Endothelial cell of umbilical vein (primary cell): ENCODE data around the gene MYADML2. TPM values are rescaled to one million over a fixed set of nuclear protein-coding genes. Genes with fewer than 3 reads are reported as not detected.

ENCODE experiments used
- BruUV-seq: library from RNA; stranded (reverse); fragments of 400-500 nt; replicated peaks from 2 replicates; lab custom pipeline; 2021; lab: Mats Ljungman, UMichigan
- CTCF ChIA-PET: fragments of 300-600, 350-600 bp; sonication (Branson Sonifier 250); formaldehyde crosslinking; loops from one replicate; lab custom pipeline; 2021; ENCODE audit warnings: antibody characterized with exemption, inconsistent platforms; lab: Charles Lee
- POLR2A ChIA-PET: fragments of 300-600, 350-600 bp; sonication (Branson Sonifier 250); formaldehyde crosslinking; loops from one replicate; lab custom pipeline; 2021; ENCODE audit warnings: antibody characterized with exemption, inconsistent platforms; lab: Charles Lee
- DNase-seq: peaks from one replicate; pipeline ENCODE4 v3.0.0-alpha.2; 2011; ENCODE audit warnings: low read depth, low spot score
- FAIRE-seq: peaks from 2 replicates; lab custom pipeline; 2011; peaks lifted over from hg19 to GRCh38; lab: Jason Lieb, UNC
- H2AFZ ChIP-seq: 2 replicates; pipeline ENCODE4 v1.6.0; 2012; ENCODE audit warnings: low read depth, low read length, control low read depth, inconsistent platforms
- H3K27ac ChIP-seq: 2 replicates; pipeline ENCODE4 v1.5.1; 2011; ENCODE audit warnings: low read depth, mild to moderate bottlenecking, control low read depth, low read length, moderate library complexity; ENCODE audit not compliant: insufficient read depth
- H3K27me3 ChIP-seq, 2 experiments: 2 replicates each; pipeline versions ENCODE4 v1.6.0 to v1.6.1; 2011; ENCODE audit warnings: low read length in 2 of 2, mixed read lengths in 1 of 2; ENCODE audit not compliant: control insufficient read depth in 2 of 2, insufficient read depth in 2 of 2
- H3K36me3 ChIP-seq, 2 experiments: 2 replicates in 1 of 2; 3 replicates in 1 of 2; pipeline ENCODE4 v1.5.1; 2011; ENCODE audit warnings: low read length in 2 of 2, mild to moderate bottlenecking in 1 of 2, moderate library complexity in 1 of 2; ENCODE audit not compliant: control insufficient read depth in 2 of 2, insufficient read depth in 2 of 2; ENCODE audit errors: extremely low read depth in 1 of 2
- H3K4me1 ChIP-seq: 3 replicates; pipeline ENCODE4 v1.5.1; 2011; ENCODE audit warnings: mild to moderate bottlenecking, low read length; ENCODE audit not compliant: control insufficient read depth, insufficient read depth; ENCODE audit errors: extremely low read depth
- H3K4me2 ChIP-seq: 2 replicates; pipeline ENCODE4 v1.6.1; 2011; ENCODE audit warnings: low read length, control low read depth, mixed read lengths; ENCODE audit not compliant: insufficient read depth
- H3K4me3 ChIP-seq, 3 experiments: fragments of 200-600 bp in 1 of 3; sonication (generic), shearing (Covaris generic) in 1 of 3; replicated peaks in 1 of 3; 2 replicates each; pipeline ENCODE4 v1.5.1; 2011 to 2016; ENCODE audit warnings: control low read depth in 3 of 3, low read length in 3 of 3, mild to moderate bottlenecking in 2 of 3, inconsistent platforms in 1 of 3, low read depth in 1 of 3, moderate library complexity in 1 of 3; ENCODE audit not compliant: insufficient read depth in 1 of 3
- H3K79me2 ChIP-seq: 2 replicates; pipeline ENCODE4 v1.6.0; 2012; ENCODE audit warnings: low read length, inconsistent platforms; ENCODE audit not compliant: control insufficient read depth, insufficient read depth
- H3K9ac ChIP-seq: replicated peaks from 2 replicates; pipeline ENCODE3; 2011; ENCODE audit warnings: low read length, control low read depth; ENCODE audit not compliant: insufficient read depth; ENCODE audit errors: extremely low read depth
- H3K9me1 ChIP-seq: replicated peaks from 3 replicates; pipeline ENCODE4 v1.6.0; 2011; ENCODE audit warnings: mild to moderate bottlenecking, low read length; ENCODE audit not compliant: control insufficient read depth, insufficient read depth; ENCODE audit errors: extremely low read depth
- H3K9me3 ChIP-seq: replicated peaks from 2 replicates; pipeline ENCODE4 v1.5.1; 2012; ENCODE audit warnings: low read length, inconsistent platforms; ENCODE audit not compliant: control insufficient read depth, insufficient read depth
- H4K20me1 ChIP-seq: replicated peaks from 2 replicates; pipeline ENCODE3; 2011; ENCODE audit warnings: mild to moderate bottlenecking, low read length; ENCODE audit not compliant: control insufficient read depth, insufficient read depth; ENCODE audit errors: extremely low read depth
- EZH2 ChIP-seq: IDR thresholded peaks from 2 replicates; pipeline ENCODE4 v1.6.1; 2012; ENCODE audit warnings: borderline replicate concordance, low read depth, mild to moderate bottlenecking, moderate library complexity, low read length, inconsistent platforms; ENCODE audit not compliant: severe bottlenecking
- FOS ChIP-seq: IDR thresholded peaks from 2 replicates; pipeline ENCODE4 v1.6.1; 2011; ENCODE audit warnings: mild to moderate bottlenecking, low read length, moderate library complexity, borderline replicate concordance; ENCODE audit not compliant: insufficient read depth
- GATA2 ChIP-seq: IDR thresholded peaks from 2 replicates; pipeline ENCODE4 v1.7.0; 2011; ENCODE audit warnings: low read depth, mild to moderate bottlenecking, moderate library complexity, mixed read lengths, low read length; ENCODE audit not compliant: insufficient read length, insufficient read depth
- JUN ChIP-seq: IDR thresholded peaks from 2 replicates; pipeline ENCODE4 v1.6.1; 2011; ENCODE audit warnings: borderline replicate concordance, low read depth; ENCODE audit not compliant: insufficient read length, insufficient read depth
- MYC ChIP-seq: IDR thresholded peaks from one replicate; pipeline ENCODE4 v1.6.1; 2011; ENCODE audit warnings: mild to moderate bottlenecking, low read depth, low read length
- POLR2A ChIP-seq: IDR thresholded peaks from 2 replicates; pipeline ENCODE4 v1.6.1; 2012; ENCODE audit warnings: low read depth, mild to moderate bottlenecking, control low read depth, low read length
- POLR2AphosphoS5 ChIP-seq: IDR thresholded peaks from 2 replicates; pipeline ENCODE4 v1.6.1; 2012; ENCODE audit warnings: low read depth, mild to moderate bottlenecking, control low read depth, low read length, moderate library complexity; ENCODE audit not compliant: insufficient read depth
- dilution Hi-C: fragments of 300-500 bp; cut with MboI; formaldehyde crosslinking; loops from one replicate; pipeline ENCODE4 v1.15.0; 2019; ENCODE audit warnings: low sequenced_read_pairs; ENCODE audit not compliant: extremely low pct_ligation_motif_present
- intact Hi-C: fragments of 100-400 bp; cut with micrococcal nuclease; formaldehyde crosslinking; loops from one replicate; pipeline ENCODE4 v1.10.0; 2022
- polyA plus RNA-seq, 4 experiments: library from polyadenylated mRNA; depleted of rRNA in 3 of 4; stranded (reverse) in 3 of 4; unstranded in 1 of 4; fragments of >200 nt; gene quantifications; 2 replicates each; pipeline versions ENCODE4 v1.2.1 to v1.2.3, GENCODE V29; 2011 to 2012; ENCODE audit warnings: missing spikeins in 1 of 4
- total RNA-seq: library from RNA; stranded (reverse); gene quantifications from 2 replicates; pipeline ENCODE4 v1.2.3, GENCODE V29; 2021
- TF ChIP-seq, protein P1 (sequence below): IDR thresholded peaks from 2 replicates; pipeline ENCODE4 v1.6.1; 2011; ENCODE audit not compliant: insufficient read depth, insufficient read length
- TF ChIP-seq, protein P2 (sequence below), 2 donors: IDR thresholded peaks; 1 replicate in 1 of 2; 2 replicates in 1 of 2; pipeline ENCODE4 v1.5.1; 2011; ENCODE audit warnings: low read length in 2 of 2, mild to moderate bottlenecking in 2 of 2, moderate library complexity in 2 of 2, control low read depth in 1 of 2, inconsistent platforms in 1 of 2, low read depth in 1 of 2; ENCODE audit not compliant: insufficient read depth in 1 of 2; ENCODE audit errors: extremely low read depth in 1 of 2

MYADML2 gene
- total and polyA plus RNA-seq, 2 donors (not counting 3 experiments of a cell fraction or from before 2014, with no cell fraction given): not detected

DNA sequence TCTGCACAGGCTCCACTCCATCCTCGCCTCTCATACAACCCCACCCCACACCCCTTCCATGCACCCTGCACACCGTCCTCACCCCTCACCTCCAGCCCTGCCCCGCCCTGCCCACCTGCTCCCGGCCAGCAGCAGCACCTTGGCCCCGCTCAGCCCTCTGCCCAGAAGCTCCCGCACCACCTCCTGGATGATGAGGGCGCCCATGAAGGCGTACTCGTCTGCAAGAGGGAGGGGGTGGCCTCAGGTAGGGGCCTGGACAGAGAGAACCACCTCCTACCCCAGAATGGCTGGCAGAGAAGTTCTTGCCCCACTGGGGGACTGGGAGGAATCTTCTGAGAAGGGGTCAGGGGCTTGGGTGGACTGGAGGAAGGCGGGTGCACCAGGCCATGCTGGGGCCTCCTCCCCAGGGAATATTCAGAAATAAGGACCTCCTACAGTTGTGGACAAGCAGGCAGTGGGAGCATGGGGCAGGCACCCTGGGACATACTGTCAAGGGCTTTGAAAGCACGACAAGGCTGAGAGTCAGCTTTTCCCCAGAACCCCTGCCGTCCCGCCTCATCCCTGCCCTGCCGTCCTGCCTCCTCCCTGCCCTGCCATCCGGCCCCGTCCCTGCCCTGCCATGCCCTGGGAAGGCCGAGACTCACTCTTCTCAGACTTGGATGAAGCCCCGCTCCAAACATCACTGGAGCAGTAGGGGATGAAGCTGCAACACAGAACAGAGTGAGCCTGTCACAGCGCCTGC lies 10.8 kb upstream of the MYADML2 start:
- Histone ChIP-seq H3K4me2 (no peak overlapping the region), H3K36me3 (no peaks in the 10 kb centered on the region), H3K9ac (no peak overlapping the region), H3K4me3 (no peak overlapping the region), H3K79me2 (no peaks in the 10 kb centered on the region), H3K4me1 (no peaks in the 10 kb centered on the region), H4K20me1 (no peaks in the 10 kb centered on the region), H3K9me1 (no peaks in the 10 kb centered on the region), H3K27me3 (peaks cover 21 to 37% of the 10 kb centered on the region in 2 experiments), H2AFZ (no peak overlapping the region), H3K9me3 (no peaks in the 10 kb centered on the region), H3K27ac (no peak overlapping the region)
- FAIRE-seq: no peak
- dilution Hi-C loops: no loop called here
- intact Hi-C loops: no loop called here
- ChIA-PET POLR2A (no interaction called here), CTCF (interaction anchor here (0.7 to 1.3 kb wide), 2 partner anchors 9 to 62 kb away, joined by 3 to 10 read pairs; no protein-coding TSS in a partner anchor)
- DNase-seq: no peak
- TF ChIP-seq GATA2 (no peak), POLR2AphosphoS5 (no peak), JUN (no peak), POLR2A (no peak), EZH2 (no peak), FOS (no peak), MYC (no peak)
- TF ChIP-seq, protein P1, sequence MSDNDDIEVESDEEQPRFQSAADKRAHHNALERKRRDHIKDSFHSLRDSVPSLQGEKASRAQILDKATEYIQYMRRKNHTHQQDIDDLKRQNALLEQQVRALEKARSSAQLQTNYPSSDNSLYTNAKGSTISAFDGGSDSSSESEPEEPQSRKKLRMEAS: no peak
- TF ChIP-seq, protein P2, sequence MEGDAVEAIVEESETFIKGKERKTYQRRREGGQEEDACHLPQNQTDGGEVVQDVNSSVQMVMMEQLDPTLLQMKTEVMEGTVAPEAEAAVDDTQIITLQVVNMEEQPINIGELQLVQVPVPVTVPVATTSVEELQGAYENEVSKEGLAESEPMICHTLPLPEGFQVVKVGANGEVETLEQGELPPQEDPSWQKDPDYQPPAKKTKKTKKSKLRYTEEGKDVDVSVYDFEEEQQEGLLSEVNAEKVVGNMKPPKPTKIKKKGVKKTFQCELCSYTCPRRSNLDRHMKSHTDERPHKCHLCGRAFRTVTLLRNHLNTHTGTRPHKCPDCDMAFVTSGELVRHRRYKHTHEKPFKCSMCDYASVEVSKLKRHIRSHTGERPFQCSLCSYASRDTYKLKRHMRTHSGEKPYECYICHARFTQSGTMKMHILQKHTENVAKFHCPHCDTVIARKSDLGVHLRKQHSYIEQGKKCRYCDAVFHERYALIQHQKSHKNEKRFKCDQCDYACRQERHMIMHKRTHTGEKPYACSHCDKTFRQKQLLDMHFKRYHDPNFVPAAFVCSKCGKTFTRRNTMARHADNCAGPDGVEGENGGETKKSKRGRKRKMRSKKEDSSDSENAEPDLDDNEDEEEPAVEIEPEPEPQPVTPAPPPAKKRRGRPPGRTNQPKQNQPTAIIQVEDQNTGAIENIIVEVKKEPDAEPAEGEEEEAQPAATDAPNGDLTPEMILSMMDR (IDR thresholded peaks at IDR 0.05; ENCODE audit: extremely low read depth in 1 of 2, insufficient read depth in 1 of 2, low read depth in 1 of 2, low read length in 2 of 2): no peak
- no TSS peak for BruUV-seq
